Naive thymus-derived CD8-positive, alpha-beta T cell (primary cell): Measurements from ENCODE around the gene SENP1. TPM values are rescaled to one million over a fixed set of nuclear protein-coding genes. Genes with fewer than 3 reads are reported as not detected.
A peak's percentile ranks its signal among the peaks of the same experiment; 100 is the strongest.

ENCODE experiments used
- ATAC-seq, 2 donors: fragments of 150-1000 bp; cut with Tn5 transposase in 1 of 2; sonication (Bioruptor Pico), chemical (Tn5 transposase) in 1 of 2; 1 replicate in 1 of 2; 2 replicates in 1 of 2; pipeline ENCODE4 v1.10.0; 2021; ENCODE audit warnings: mild to moderate bottlenecking in 2 of 2, moderate library complexity in 2 of 2
- POLR2A ChIA-PET: fragments of 350-600 bp; sonication (Branson Sonifier 250); formaldehyde crosslinking; loops from one replicate; lab custom pipeline; 2021; ENCODE audit warnings: antibody characterized with exemption; lab: Charles Lee
- DNase-seq, 10 donors: peaks; one replicate each; pipeline versions ENCODE4 v3.0.0 to v3.0.0-alpha.2; 2020 to 2022
- H3K27ac Mint-ChIP-seq, 10 donors: one replicate each; pipeline ENCODE4 v1.8.0; 2020 to 2022; ENCODE audit warnings: mild to moderate bottlenecking in 10 of 10, mixed read lengths in 10 of 10, moderate library complexity in 4 of 10, inconsistent platforms in 1 of 10
- H3K27me3 Mint-ChIP-seq, 5 donors: one replicate each; pipeline ENCODE4 v1.8.0; 2021 to 2022; ENCODE audit warnings: mixed read lengths in 5 of 5
- H3K36me3 Mint-ChIP-seq, 3 donors: one replicate each; pipeline ENCODE4 v1.8.0; 2020 to 2022; ENCODE audit warnings: mixed read lengths in 3 of 3, mild to moderate bottlenecking in 2 of 3, inconsistent platforms in 1 of 3
- H3K4me1 Mint-ChIP-seq, 4 donors: one replicate each; pipeline ENCODE4 v1.8.0; 2021 to 2022; ENCODE audit warnings: mixed read lengths in 4 of 4
- H3K4me3 Mint-ChIP-seq, 10 donors: one replicate each; pipeline ENCODE4 v1.8.0; 2020 to 2022; ENCODE audit warnings: mild to moderate bottlenecking in 10 of 10, mixed read lengths in 10 of 10, moderate library complexity in 6 of 10, inconsistent platforms in 1 of 10
- H3K9me3 Mint-ChIP-seq, 9 donors: one replicate each; pipeline ENCODE4 v1.8.0; 2020 to 2022; ENCODE audit warnings: mixed read lengths in 9 of 9, mild to moderate bottlenecking in 3 of 9, inconsistent platforms in 1 of 9, moderate library complexity in 1 of 9
- polyA plus RNA-seq, 3 donors: library from polyadenylated mRNA; unstranded; fragments of 300-500 nt; fragmentation: Illumina TruSeq; gene quantifications; one replicate each; pipeline ENCODE4 v1.2.3, GENCODE V29; 2021
- total RNA-seq, 8 experiments: library from RNA in 2 of 8; stranded (reverse) in 2 of 8; gene quantifications; one replicate each; pipeline ENCODE4 v1.2.3 and lab custom pipeline; 2021 to 2026

Gene SENP1
- total and polyA plus RNA-seq, 5 experiments from 2014 or later = 9.9 to 37.0 (median 11.9) TPM

GRCh38 chr12:48058771-48059170, 47.1 kb downstream of the SENP1 start:
- H3K4me1 Mint-ChIP-seq = no peaks in the 10 kb centered on the region
- peaks cover 0 to 15% (median 4%) of the 10 kb centered on the region in 9 donors for H3K9me3 Mint-ChIP-seq
- H3K27ac Mint-ChIP-seq = no peak overlapping the region
- H3K36me3 Mint-ChIP-seq = peaks cover 37 to 64% (median 46%) of the 10 kb centered on the region in 3 donors
- POLR2A ChIA-PET = no interaction called here
- DNase-seq (no peak), ATAC-seq (no peak)
- no peaks in the 10 kb centered on the region for H3K27me3 Mint-ChIP-seq
- H3K4me3 Mint-ChIP-seq = no peak overlapping the region

- H3K27me3 Mint-ChIP-seq = no peaks in the 10 kb centered on the region
- POLR2A ChIA-PET = no interaction called here
- H3K9me3 Mint-ChIP-seq = peaks cover 0 to 12% (median 3%) of the 10 kb centered on the region in 9 donors
- peaks cover 19 to 37% (median 19%) of the 10 kb centered on the region in 3 donors for H3K36me3 Mint-ChIP-seq
- peaks cover 0 to 6% (median 0%) of the 10 kb centered on the region in 4 donors for H3K4me1 Mint-ChIP-seq
- ATAC-seq (no peak), DNase-seq (peak in 1 of 10 donors; percentile 3)
- H3K27ac Mint-ChIP-seq = no peak overlapping the region
- H3K4me3 Mint-ChIP-seq = no peak overlapping the region
Observed at GRCh38 chr12:48054955-48055821, 50.7 kb downstream of the SENP1 start.

- peaks cover 0 to 4% (median 0%) of the 10 kb centered on the region in 9 donors for H3K9me3 Mint-ChIP-seq
- H3K4me1 Mint-ChIP-seq = peaks cover 0 to 6% (median 1%) of the 10 kb centered on the region in 4 donors
- H3K4me3 Mint-ChIP-seq = no peak overlapping the region
- H3K27me3 Mint-ChIP-seq = no peaks in the 10 kb centered on the region
- DNase-seq (no peak), ATAC-seq (no peak)
- peak overlapping the region in 1 of 10 donors; percentile 16 for H3K27ac Mint-ChIP-seq
- peaks cover 6 to 37% (median 7%) of the 10 kb centered on the region in 3 donors for H3K36me3 Mint-ChIP-seq
- POLR2A ChIA-PET = interaction anchor here (0.6 to 0.7 kb wide), 2 partner anchors 34 to 798 kb away, joined by 4 to 7 read pairs; partner anchors contain the start of gene DDX23
Observed at GRCh38 chr12:48053883-48054282, 52.0 kb downstream of the SENP1 start.

- Mint-ChIP-seq H3K4me3 (no peak overlapping the region), H3K4me1 (peaks cover 0 to 6% (median 1%) of the 10 kb centered on the region in 4 donors), H3K27me3 (no peaks in the 10 kb centered on the region), H3K27ac (peak overlapping the region in 2 of 10 donors; percentile 37 to 63), H3K9me3 (no peaks in the 10 kb centered on the region), H3K36me3 (peaks cover 1 to 37% (median 6%) of the 10 kb centered on the region in 3 donors)
- DNase-seq (no peak), ATAC-seq (no peak)
- POLR2A ChIA-PET = interaction anchor here (0.7 kb wide), 2 partner anchors 35 to 480 kb away, joined by 5 to 7 read pairs; no protein-coding TSS in a partner anchor
Observed at GRCh38 chr12:48053122-48053521, 52.8 kb downstream of the SENP1 start.

GRCh38 chr12:48051681-48052080, 54.2 kb downstream of the SENP1 start:
- H3K9me3 Mint-ChIP-seq = no peaks in the 10 kb centered on the region
- H3K27me3 Mint-ChIP-seq = no peaks in the 10 kb centered on the region
- ATAC-seq = no peak
- peak overlapping the region in 4 of 10 donors; percentile 18 to 69 (median 40) for H3K27ac Mint-ChIP-seq
- peaks cover 0 to 6% (median 1%) of the 10 kb centered on the region in 4 donors for H3K4me1 Mint-ChIP-seq
- H3K36me3 Mint-ChIP-seq = peaks cover 5 to 49% (median 8%) of the 10 kb centered on the region in 3 donors
- DNase-seq = no peak
- POLR2A ChIA-PET = no interaction called here
- H3K4me3 Mint-ChIP-seq = no peak overlapping the region

- POLR2A ChIA-PET = no interaction called here
- H3K9me3 Mint-ChIP-seq = no peaks in the 10 kb centered on the region
- no peak overlapping the region for H3K4me3 Mint-ChIP-seq
- H3K27me3 Mint-ChIP-seq = no peaks in the 10 kb centered on the region
- peak overlapping the region in 2 of 10 donors; percentile 6 to 22 for H3K27ac Mint-ChIP-seq
- ATAC-seq (no peak), DNase-seq (no peak)
- peaks cover 8 to 61% (median 18%) of the 10 kb centered on the region in 3 donors for H3K36me3 Mint-ChIP-seq
- peaks cover 0 to 6% (median 1%) of the 10 kb centered on the region in 4 donors for H3K4me1 Mint-ChIP-seq
Observed at GRCh38 chr12:48050174-48050573, 55.7 kb downstream of the SENP1 start.

GRCh38 chr12:48045965-48046518, 59.8 kb downstream of the SENP1 start:
- ATAC-seq (no peak), DNase-seq (no peak)
- Mint-ChIP-seq H3K36me3 (peaks cover 8 to 75% (median 23%) of the 10 kb centered on the region in 3 donors), H3K27ac (peak overlapping the region in 4 of 10 donors; percentile 4 to 67 (median 53)), H3K4me1 (peaks cover 0 to 2% (median 0%) of the 10 kb centered on the region in 4 donors), H3K4me3 (no peak overlapping the region), H3K9me3 (no peaks in the 10 kb centered on the region), H3K27me3 (no peaks in the 10 kb centered on the region)
- POLR2A ChIA-PET = no interaction called here

- no peak for DNase-seq
- Mint-ChIP-seq H3K9me3 (no peaks in the 10 kb centered on the region), H3K4me3 (no peak overlapping the region), H3K36me3 (peaks cover 8 to 71% (median 23%) of the 10 kb centered on the region in 3 donors), H3K4me1 (peaks cover 0 to 2% (median 0%) of the 10 kb centered on the region in 4 donors), H3K27ac (peak overlapping the region in 2 of 10 donors; percentile 66 to 67), H3K27me3 (no peaks in the 10 kb centered on the region)
- no peak for ATAC-seq
- POLR2A ChIA-PET = no interaction called here
Observed at GRCh38 chr12:48045061-48045846, 60.6 kb downstream of the SENP1 start.

GRCh38 chr12:48044396-48044795, 61.5 kb downstream of the SENP1 start:
- Mint-ChIP-seq H3K27me3 (no peaks in the 10 kb centered on the region), H3K4me3 (no peak overlapping the region), H3K27ac (no peak overlapping the region), H3K9me3 (no peaks in the 10 kb centered on the region), H3K36me3 (peaks cover 8 to 63% (median 23%) of the 10 kb centered on the region in 3 donors), H3K4me1 (no peaks in the 10 kb centered on the region)
- POLR2A ChIA-PET = no interaction called here
- ATAC-seq (no peak), DNase-seq (no peak)

- Mint-ChIP-seq H3K27me3 (no peaks in the 10 kb centered on the region), H3K4me3 (no peak overlapping the region), H3K27ac (no peak overlapping the region), H3K4me1 (peaks cover 0 to 3% (median 0%) of the 10 kb centered on the region in 4 donors), H3K36me3 (peaks cover 8 to 57% (median 23%) of the 10 kb centered on the region in 3 donors), H3K9me3 (no peaks in the 10 kb centered on the region)
- POLR2A ChIA-PET = no interaction called here
- DNase-seq (no peak), ATAC-seq (no peak)
Observed at GRCh38 chr12:48043771-48044170, 62.1 kb downstream of the SENP1 start.

- Mint-ChIP-seq H3K27ac (no peak overlapping the region), H3K36me3 (peaks cover 0 to 37% (median 18%) of the 10 kb centered on the region in 3 donors), H3K4me1 (peaks cover 6 to 15% (median 13%) of the 10 kb centered on the region in 4 donors), H3K9me3 (no peaks in the 10 kb centered on the region), H3K27me3 (no peaks in the 10 kb centered on the region), H3K4me3 (no peak overlapping the region)
- DNase-seq (no peak), ATAC-seq (no peak)
- POLR2A ChIA-PET = no interaction called here
Observed at GRCh38 chr12:48041591-48042423, 64.1 kb downstream of the SENP1 start.
